IPS DF 6.9 (cell line): ENCODE results near the gene NPL.

Source experiments
- DNase-seq: peaks from one replicate; pipeline ENCODE4 v3.0.0-alpha.2; 2013; ENCODE audit warnings: low read depth, low spot score
- H3K27ac ChIP-seq: one replicate; pipeline ENCODE4 v1.5.1; 2013; ENCODE audit warnings: low read length, control low read depth
- H3K27me3 ChIP-seq: 2 replicates; pipeline ENCODE4 v1.6.1; 2013; ENCODE audit warnings: mild to moderate bottlenecking, low read length; ENCODE audit not compliant: control insufficient read depth, insufficient read depth
- H3K36me3 ChIP-seq: 2 replicates; pipeline ENCODE4 v1.6.1; 2013; ENCODE audit warnings: low read length; ENCODE audit not compliant: control insufficient read depth, insufficient read depth
- H3K4me1 ChIP-seq: 2 replicates; pipeline ENCODE4 v1.6.1; 2013; ENCODE audit warnings: low read length; ENCODE audit not compliant: control insufficient read depth, insufficient read depth
- H3K4me3 ChIP-seq: 2 replicates; pipeline ENCODE4 v1.5.1; 2013; ENCODE audit warnings: mild to moderate bottlenecking, low read length
- H3K9me3 ChIP-seq: 2 replicates; pipeline ENCODE4 v1.6.1; 2013; ENCODE audit warnings: low read length, inconsistent platforms; ENCODE audit not compliant: control insufficient read depth, insufficient read depth
- WGBS: extraction: QIAGEN DNeasy Blood & Tissue Kit; methylation state at CpG from one replicate; pipeline ENCODE4 v1.1.7; 2013; ENCODE audit warnings: mixed read lengths, missing lambda C conversion rate; ENCODE audit not compliant: insufficient read length, insufficient coverage; 5-methylcytosine and 5-hydroxymethylcytosine counted together

The NPL gene

DNA sequence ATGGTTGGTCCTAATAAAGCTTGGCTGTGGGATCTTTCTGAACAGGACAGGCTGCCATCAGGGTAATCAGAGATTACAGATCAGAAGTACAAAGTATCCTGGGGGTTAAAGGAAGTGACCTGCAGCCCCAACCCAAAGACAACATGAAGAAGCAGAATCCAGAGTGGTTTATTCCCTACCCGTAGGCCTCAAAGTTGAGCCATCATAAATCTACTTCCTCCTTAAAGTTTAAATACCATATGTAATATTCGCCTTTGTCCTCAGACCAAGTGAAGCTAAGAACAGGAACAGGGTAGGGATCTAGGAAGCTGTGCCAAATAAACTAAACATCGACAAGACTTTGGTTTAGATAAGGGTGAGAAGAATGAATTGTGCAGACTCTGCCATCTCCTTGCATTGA is 33.6 kb downstream of the NPL start:
- no peak for DNase-seq
- Histone ChIP-seq H3K9me3 (no peaks in the 10 kb centered on the region), H3K27me3 (no peaks in the 10 kb centered on the region), H3K4me3 (no peak overlapping the region), H3K27ac (no peak overlapping the region), H3K4me1 (no peaks in the 10 kb centered on the region), H3K36me3 (no peaks in the 10 kb centered on the region)
- WGBS: no CpG with 5 or more reads among the region's 3 CpGs

DNA sequence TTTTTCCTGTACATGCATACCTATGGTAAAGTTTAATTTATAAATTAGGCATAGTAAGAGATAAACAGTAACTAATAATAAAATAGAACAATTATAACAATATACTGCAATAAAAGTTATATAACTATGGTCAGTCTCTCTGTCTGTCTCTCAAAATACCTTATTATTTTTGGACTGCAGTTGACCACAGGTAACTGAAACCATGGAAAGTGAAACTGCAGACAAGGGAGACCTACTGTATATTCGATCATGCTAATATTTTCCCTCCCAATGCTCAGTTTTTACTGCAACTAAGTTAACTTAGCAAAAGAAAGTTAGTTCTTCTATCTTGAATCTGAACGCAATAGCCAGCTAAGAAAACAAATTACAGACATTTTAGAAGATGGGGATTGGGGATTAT is 37.3 kb downstream of the NPL start:
- no peaks in the 10 kb centered on the region for H3K9me3 ChIP-seq

DNA sequence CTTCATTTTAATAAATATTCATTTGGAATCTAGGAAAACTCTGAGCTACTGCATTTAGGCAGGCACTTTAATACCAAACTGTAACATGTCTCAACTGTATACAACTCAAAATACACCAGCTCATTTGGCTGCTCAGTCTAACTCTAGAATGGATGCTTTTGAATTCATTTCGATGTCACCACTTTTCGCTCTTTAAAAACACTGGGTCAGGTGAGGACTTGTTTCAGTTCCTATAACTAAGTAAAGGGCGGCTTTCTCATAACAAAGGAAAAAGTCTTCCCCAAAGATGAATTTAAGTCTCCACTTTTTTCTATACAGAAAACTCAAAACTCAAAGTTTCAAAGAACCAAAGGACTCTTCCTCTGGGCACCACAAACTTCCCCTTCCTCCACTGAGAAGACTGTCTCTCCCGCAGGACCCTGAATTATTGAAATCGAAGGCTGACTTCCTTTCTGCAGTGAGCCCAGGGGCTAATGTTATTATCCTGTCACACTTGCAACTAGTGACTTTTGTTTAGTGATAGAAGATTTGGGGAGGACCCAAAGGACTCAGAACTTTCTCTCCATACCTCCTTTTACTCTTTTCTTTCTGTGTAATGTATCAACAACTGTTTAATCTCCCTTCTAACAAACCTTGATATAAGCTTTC is 39.8 kb downstream of the NPL start:
- Histone ChIP-seq H3K27me3 (no peaks in the 10 kb centered on the region), H3K9me3 (no peaks in the 10 kb centered on the region; the same call in 1 of the 2 replicates), H3K27ac (no peak overlapping the region), H3K36me3 (no peaks in the 10 kb centered on the region), H3K4me3 (no peak overlapping the region), H3K4me1 (no peaks in the 10 kb centered on the region)
- no peak for DNase-seq
- no CpG with 5 or more reads among the region's 5 CpGs for WGBS

More for the DNA sequence above, 37.3 kb downstream of the NPL start:
- DNase-seq: no peak
- H3K36me3 ChIP-seq: no peaks in the 10 kb centered on the region
- no peak overlapping the region for H3K4me3 ChIP-seq
- no peak overlapping the region for H3K27ac ChIP-seq
- WGBS: no CpG with 5 or more reads among the region's 2 CpGs
- H3K4me1 ChIP-seq: no peaks in the 10 kb centered on the region
- no peaks in the 10 kb centered on the region for H3K27me3 ChIP-seq

DNA sequence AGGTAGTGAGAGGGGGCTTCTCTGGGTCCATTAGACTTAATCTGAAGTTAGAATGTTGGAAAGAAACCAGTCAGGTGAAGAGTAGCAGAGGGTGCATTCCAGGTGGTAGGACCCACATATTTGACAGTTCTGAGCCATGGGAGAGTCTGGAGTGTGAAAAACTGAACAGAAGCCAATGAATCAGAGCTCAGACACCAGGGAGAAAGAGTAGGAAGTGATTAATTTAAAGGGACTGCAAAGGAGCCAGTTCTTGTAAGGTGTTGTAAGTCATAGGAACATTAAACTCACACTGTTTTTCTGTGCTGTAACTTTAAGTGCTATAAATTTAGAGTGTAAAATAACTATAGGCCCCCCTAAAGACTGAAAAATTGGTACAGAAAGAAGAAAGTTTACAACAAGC is 43.7 kb downstream of the NPL start:
- Histone ChIP-seq H3K36me3 (no peaks in the 10 kb centered on the region), H3K27ac (no peak overlapping the region), H3K4me1 (no peaks in the 10 kb centered on the region), H3K27me3 (no peaks in the 10 kb centered on the region), H3K4me3 (no peak overlapping the region), H3K9me3 (no peaks in the 10 kb centered on the region; the same call in 1 of the 2 replicates)
- no peak for DNase-seq

DNA sequence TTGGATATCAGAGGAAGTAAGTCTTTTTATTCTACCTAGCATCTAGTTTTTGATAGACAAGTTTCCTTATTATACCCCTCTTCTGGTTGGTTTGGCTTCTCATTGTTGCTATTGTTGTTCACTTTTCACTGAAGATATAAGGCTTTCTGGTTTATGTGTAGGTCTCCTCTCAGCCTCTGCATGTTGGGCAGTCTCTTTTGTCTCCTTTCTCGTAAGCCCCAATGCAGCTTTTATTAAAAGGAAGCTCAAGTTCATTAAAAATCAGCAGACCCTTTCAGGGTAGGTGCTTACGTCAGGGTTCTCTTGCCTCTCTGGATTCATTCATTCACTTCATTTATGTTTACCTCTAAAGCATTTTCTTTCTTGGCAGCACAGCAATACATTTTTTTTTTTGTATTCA is 44.8 kb downstream of the NPL start:
- H3K36me3 ChIP-seq: no peaks in the 10 kb centered on the region

DNA sequence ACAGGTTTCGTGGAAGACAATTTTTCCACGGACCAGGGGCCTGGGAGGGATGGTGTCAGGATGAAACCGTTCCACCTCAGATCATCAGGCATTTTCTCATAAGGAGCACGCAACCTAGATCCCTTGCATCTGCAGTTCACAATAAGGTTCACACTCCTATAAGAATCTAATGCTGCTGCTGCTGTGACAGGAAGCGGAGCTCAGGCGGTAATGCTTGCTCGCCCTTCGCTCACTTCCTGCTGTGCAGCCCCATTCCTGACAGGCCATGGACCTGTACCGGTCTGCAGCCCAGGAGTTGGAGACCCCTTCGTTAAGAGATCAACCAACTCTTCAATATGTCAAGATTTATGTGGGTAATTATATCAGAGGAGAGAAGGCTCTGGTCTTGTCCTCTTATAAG is 46.2 kb downstream of the NPL start:
- H3K9me3 ChIP-seq: no peaks in the 10 kb centered on the region; the same call in 1 of the 2 replicates
- H3K36me3 ChIP-seq: no peaks in the 10 kb centered on the region
- no CpG with 5 or more reads among the region's 10 CpGs for WGBS
- no peaks in the 10 kb centered on the region for H3K4me1 ChIP-seq
- no peaks in the 10 kb centered on the region for H3K27me3 ChIP-seq
- no peak overlapping the region for H3K27ac ChIP-seq
- H3K4me3 ChIP-seq: no peak overlapping the region
- DNase-seq: no peak

More for the DNA sequence above, 44.8 kb downstream of the NPL start:
- Histone ChIP-seq H3K9me3 (no peaks in the 10 kb centered on the region; the same call in 1 of the 2 replicates), H3K4me1 (no peaks in the 10 kb centered on the region), H3K27ac (no peak overlapping the region), H3K4me3 (no peak overlapping the region), H3K27me3 (no peaks in the 10 kb centered on the region)
- no peak for DNase-seq
- WGBS: no CpG with 5 or more reads among the region's 2 CpGs

DNA sequence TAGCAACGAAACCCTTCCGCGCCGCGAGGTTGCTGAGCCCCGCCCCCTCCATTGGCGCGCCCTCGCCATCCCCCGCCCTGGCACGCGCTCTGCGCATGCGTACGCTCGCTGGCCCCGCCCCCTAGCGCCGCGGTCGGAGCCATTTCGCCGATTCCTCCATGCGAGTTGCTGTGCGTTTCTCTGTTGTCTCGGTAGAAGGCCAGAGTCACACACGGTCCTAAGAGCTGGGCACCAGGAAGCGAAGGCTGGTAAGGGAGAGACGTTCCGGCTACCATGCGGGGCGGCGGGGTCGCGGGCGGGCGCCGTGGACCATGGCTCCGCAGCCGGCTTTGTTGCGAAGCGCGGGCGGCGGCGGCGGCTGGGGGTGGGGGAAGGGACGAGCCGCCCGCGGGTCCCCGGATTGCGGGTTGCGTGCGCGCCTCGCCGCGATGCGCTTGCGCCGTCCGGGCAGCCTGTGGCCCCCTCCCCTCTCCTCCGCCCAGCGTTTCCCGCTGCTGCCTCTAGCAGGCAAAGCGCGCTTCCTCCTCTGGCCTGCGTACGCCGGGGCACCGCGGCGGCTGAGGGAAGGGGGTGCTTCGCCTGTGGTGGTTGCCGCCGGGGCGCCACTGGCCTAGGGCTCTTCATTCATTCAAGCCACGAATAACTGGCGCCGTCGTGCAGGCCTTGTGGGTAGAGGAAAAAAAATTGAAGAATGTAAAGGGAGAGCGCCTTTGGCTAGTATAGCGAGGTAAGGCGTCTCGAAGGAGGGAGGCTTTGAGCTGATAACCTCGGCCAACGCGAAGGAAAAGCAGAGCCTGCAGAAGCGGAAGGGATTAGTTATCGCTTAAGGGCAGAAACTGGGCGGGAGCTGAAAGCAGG is 49.9 kb downstream of the NPL start, which contains the start of gene DHX9:
DHX9 (plus strand) TSS at position 139 of the 858 bp plus-strand sequence. CDS start 3,220 bp downstream, outside the sequence.
- H3K36me3 ChIP-seq: peaks cover 6% of the 10 kb centered on the region
- no peaks in the 10 kb centered on the region for H3K27me3 ChIP-seq
- H3K27ac ChIP-seq: no peak within 1 kb of the TSS
- 0 out of 2 replicates have a peak, but pooled peaks cover 2% of the 10 kb centered on the region for H3K4me1 ChIP-seq
- H3K4me3 ChIP-seq: peak within 1 kb of the TSS; percentile 68
- WGBS: no CpG with 5 or more reads among the region's 92 CpGs
- DNase-seq: peak; percentile 66
- no peaks in the 10 kb centered on the region for H3K9me3 ChIP-seq

DNA sequence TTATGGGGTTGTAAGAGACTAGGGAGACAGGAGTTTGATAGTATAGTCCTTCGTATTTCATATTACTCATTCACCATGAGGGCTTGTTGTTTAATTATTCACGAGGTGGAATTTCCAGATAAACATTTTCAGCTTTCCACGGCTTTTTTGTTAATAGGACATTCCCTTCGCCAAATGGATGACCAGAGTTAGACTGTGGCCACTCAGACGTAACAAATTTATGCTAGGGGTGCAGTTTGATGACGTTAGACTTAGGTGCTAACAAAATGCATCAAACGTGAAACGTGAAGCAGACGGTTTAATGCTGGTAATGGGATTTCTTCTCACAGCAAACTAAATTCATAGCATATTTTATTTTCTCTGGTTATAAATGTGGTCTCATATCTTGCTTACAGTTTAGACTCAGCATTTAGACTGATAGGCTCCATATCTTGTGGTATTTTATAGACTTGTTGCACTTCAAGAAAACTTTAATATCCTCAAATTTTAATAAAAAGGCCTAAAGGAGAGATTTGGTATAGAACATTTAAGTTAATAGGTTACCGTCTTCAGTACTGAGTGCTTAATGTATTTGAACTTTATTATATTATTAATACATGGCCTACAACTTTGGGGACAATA is 51.9 kb downstream of the NPL start:
- Histone ChIP-seq H3K36me3 (peaks cover 16% of the 10 kb centered on the region), H3K4me3 (peak overlapping the region; percentile 19; the same call in 1 of the 2 replicates), H3K27ac (no peak overlapping the region), H3K27me3 (no peaks in the 10 kb centered on the region), H3K4me1 (peaks cover 7% of the 10 kb centered on the region), H3K9me3 (no peaks in the 10 kb centered on the region)
- WGBS: no CpG with 5 or more reads among the region's 10 CpGs
- no peak for DNase-seq

DNA sequence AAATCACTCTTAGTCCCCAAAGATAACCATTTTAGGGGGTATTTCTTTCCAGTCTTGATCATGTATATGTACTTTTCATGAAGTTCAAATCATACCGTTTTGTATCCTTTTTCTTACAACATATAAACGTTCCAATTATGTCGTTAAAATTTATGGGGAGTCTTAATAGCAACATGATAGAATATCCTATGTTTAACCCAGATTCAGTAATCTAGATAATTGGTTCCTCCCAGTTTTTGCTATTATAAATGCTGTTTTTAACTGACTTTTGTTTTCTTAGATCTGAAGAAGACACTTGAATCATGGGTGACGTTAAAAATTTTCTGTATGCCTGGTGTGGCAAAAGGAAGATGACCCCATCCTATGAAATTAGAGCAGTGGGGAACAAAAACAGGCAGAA is 52.7 kb downstream of the NPL start:
- DNase-seq: no peak
- peaks cover 16% of the 10 kb centered on the region for H3K36me3 ChIP-seq
- no peak overlapping the region for H3K27ac ChIP-seq
- no peaks in the 10 kb centered on the region for H3K9me3 ChIP-seq
- no peak overlapping the region for H3K4me3 ChIP-seq
- H3K27me3 ChIP-seq: no peaks in the 10 kb centered on the region
- H3K4me1 ChIP-seq: peaks cover 7% of the 10 kb centered on the region
- WGBS: no CpG with 5 or more reads among the region's 4 CpGs

DNA sequence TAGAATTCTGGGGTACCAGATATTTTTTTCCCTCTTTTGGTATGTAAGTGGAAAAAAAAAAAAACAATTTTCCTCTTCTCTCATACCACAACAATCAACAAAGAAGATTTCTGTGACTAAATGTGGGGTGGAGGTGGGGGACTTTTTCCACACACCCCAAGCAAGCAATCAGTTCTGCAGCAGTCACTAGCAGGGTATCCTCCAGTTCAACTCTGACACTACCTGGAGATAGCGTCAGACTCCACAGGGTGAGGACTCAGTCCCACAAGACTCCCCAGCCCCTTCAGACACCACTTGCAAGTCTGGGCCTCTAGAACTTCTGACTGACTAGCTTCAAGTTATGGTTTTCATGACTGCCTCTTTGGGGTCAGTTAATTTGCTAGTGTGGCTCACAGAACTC is 55.8 kb downstream of the NPL start:
- Histone ChIP-seq H3K27ac (no peak overlapping the region), H3K4me3 (no peak overlapping the region), H3K9me3 (no peaks in the 10 kb centered on the region), H3K4me1 (peaks cover 7% of the 10 kb centered on the region), H3K36me3 (peaks cover 28% of the 10 kb centered on the region), H3K27me3 (no peaks in the 10 kb centered on the region)
- no CpG with 5 or more reads among the region's 1 CpG for WGBS
- no peak for DNase-seq
